Measurements from ENCODE around the gene SRCAP. TPM values are rescaled to one million over a fixed set of nuclear protein-coding genes. Genes with fewer than 3 reads are reported as not detected.

The SRCAP gene
- total RNA-seq, 1 experiment from 2014 or later, result 116 TPM

GRCh38 chr16:30722916-30723315, 23.9 kb downstream of the SRCAP start:
- Histone ChIP-seq H3K79me2 (ENCODE audit: low read depth) (peaks cover 28% of the 10 kb centered on the region), H3K27ac (no peak overlapping the region), H3K9me3 (ENCODE audit: insufficient read depth, low read depth) (no peaks in the 10 kb centered on the region), H3K4me1 (replicated peaks; ENCODE audit: insufficient read depth) (0 out of 2 replicates have a peak, but pooled peaks cover 5% of the 10 kb centered on the region), H3K27me3 (ENCODE audit: insufficient read depth, low read depth) (no peaks in the 10 kb centered on the region), H3K9me2 (ENCODE audit: insufficient read depth) (no peaks in the 10 kb centered on the region), H4K20me1 (ENCODE audit: insufficient read depth) (peaks cover 51% of the 10 kb centered on the region), H3K36me3 (ENCODE audit: low read depth) (peaks cover 57% of the 10 kb centered on the region), H3F3A (ENCODE audit: insufficient read depth, low read depth) (peaks cover 30% of the 10 kb centered on the region; the same call in 1 of the 2 replicates), H3K4me3 (no peak overlapping the region), H3K4me2 (no peak overlapping the region), H2AFZ (no peak overlapping the region)
- CTCF ChIA-PET, result no interaction called here
- BruUV-seq (replicated peaks), result no TSS peak
- no peak for DNase-seq
- TF ChIP-seq EZH2 (IDR thresholded peaks at IDR 0.05; ENCODE audit: low read depth) (no peak), CTCF (conservative IDR thresholded peaks at IDR 0.05) (no peak)
- POLR2A ChIA-PET (ENCODE audit: unreplicated experiment), result no interaction called here
- intact Hi-C loops (cut with micrococcal nuclease; ENCODE audit: unreplicated experiment), result no loop called here

DNA sequence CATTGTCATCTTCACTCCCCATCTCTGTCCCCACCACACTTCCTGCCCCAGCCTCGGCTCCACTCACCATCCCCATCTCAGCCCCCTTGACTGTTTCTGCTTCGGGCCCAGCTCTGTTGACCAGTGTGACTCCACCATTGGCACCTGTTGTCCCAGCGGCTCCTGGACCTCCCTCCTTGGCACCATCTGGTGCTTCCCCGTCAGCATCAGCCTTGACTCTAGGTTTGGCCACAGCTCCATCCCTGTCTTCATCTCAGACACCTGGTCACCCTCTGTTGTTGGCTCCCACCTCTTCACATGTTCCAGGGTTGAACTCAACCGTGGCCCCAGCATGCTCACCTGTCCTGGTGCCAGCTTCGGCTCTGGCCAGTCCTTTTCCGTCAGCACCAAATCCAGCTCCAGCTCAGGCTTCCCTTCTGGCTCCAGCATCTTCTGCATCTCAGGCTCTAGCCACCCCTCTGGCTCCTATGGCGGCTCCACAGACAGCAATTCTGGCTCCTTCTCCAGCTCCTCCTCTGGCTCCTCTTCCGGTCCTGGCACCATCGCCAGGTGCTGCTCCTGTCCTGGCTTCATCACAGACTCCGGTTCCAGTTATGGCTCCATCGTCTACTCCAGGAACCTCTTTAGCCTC, 24.9 kb downstream of the SRCAP start:
- peaks cover 19% of the 10 kb centered on the region for H3K79me2 ChIP-seq (ENCODE audit: low read depth)
- ChIA-PET CTCF (no interaction called here), POLR2A (ENCODE audit: unreplicated experiment) (no interaction called here)

GRCh38 chr16:30724641-30725417, 25.9 kb downstream of the SRCAP start:
- Histone ChIP-seq H3K27ac (no peak overlapping the region), H3K4me2 (no peak overlapping the region), H3F3A (ENCODE audit: insufficient read depth, low read depth) (peaks cover 30% of the 10 kb centered on the region; the same call in 1 of the 2 replicates), H3K9me2 (ENCODE audit: insufficient read depth) (no peaks in the 10 kb centered on the region), H3K27me3 (ENCODE audit: insufficient read depth, low read depth) (no peaks in the 10 kb centered on the region), H4K20me1 (ENCODE audit: insufficient read depth) (peaks cover 42% of the 10 kb centered on the region), H3K36me3 (ENCODE audit: low read depth) (peaks cover 62% of the 10 kb centered on the region), H3K9me3 (ENCODE audit: insufficient read depth, low read depth) (no peaks in the 10 kb centered on the region), H3K4me1 (replicated peaks; ENCODE audit: insufficient read depth) (0 out of 2 replicates have a peak, but pooled peaks cover 5% of the 10 kb centered on the region), H2AFZ (no peak overlapping the region), H3K79me2 (ENCODE audit: low read depth) (peaks cover 16% of the 10 kb centered on the region), H3K4me3 (no peak overlapping the region)
- TF ChIP-seq EZH2 (IDR thresholded peaks at IDR 0.05; ENCODE audit: low read depth) (no peak), CTCF (conservative IDR thresholded peaks at IDR 0.05) (no peak)
- BruUV-seq (replicated peaks), result TSS peak; percentile 1
- POLR2A ChIA-PET (ENCODE audit: unreplicated experiment), result no interaction called here
- CTCF ChIA-PET, result interaction anchor here (0.6 kb wide), 1 partner anchor 83 kb away, joined by 5 read pairs; no protein-coding TSS in a partner anchor
- intact Hi-C loops (cut with micrococcal nuclease; ENCODE audit: unreplicated experiment), result no loop called here
- no peak for DNase-seq

More for the DNA sequence above, 24.9 kb downstream of the SRCAP start:
- TF ChIP-seq CTCF (conservative IDR thresholded peaks at IDR 0.05) (no peak), EZH2 (IDR thresholded peaks at IDR 0.05; ENCODE audit: low read depth) (no peak)
- intact Hi-C loops (cut with micrococcal nuclease; ENCODE audit: unreplicated experiment), result no loop called here
- Histone ChIP-seq H3K36me3 (ENCODE audit: low read depth) (peaks cover 61% of the 10 kb centered on the region), H4K20me1 (ENCODE audit: insufficient read depth) (peaks cover 48% of the 10 kb centered on the region), H3K9me2 (ENCODE audit: insufficient read depth) (no peaks in the 10 kb centered on the region), H2AFZ (no peak overlapping the region), H3K4me3 (no peak overlapping the region), H3K27me3 (ENCODE audit: insufficient read depth, low read depth) (no peaks in the 10 kb centered on the region), H3K4me1 (replicated peaks; ENCODE audit: insufficient read depth) (0 out of 2 replicates have a peak, but pooled peaks cover 5% of the 10 kb centered on the region), H3F3A (ENCODE audit: insufficient read depth, low read depth) (peaks cover 30% of the 10 kb centered on the region; the same call in 1 of the 2 replicates), H3K27ac (no peak overlapping the region), H3K4me2 (no peak overlapping the region), H3K9me3 (ENCODE audit: insufficient read depth, low read depth) (no peaks in the 10 kb centered on the region)
- no peak for DNase-seq
- no TSS peak for BruUV-seq (replicated peaks)

Data from PC-9 (cell line).